ENCODE data around the gene CFD.
"Not testable (repeated sequence)": the region's sequence is repeated elsewhere in the genome, so short reads cannot be mapped to it uniquely, and the experiment has no call there.

The CFD gene

DNA sequence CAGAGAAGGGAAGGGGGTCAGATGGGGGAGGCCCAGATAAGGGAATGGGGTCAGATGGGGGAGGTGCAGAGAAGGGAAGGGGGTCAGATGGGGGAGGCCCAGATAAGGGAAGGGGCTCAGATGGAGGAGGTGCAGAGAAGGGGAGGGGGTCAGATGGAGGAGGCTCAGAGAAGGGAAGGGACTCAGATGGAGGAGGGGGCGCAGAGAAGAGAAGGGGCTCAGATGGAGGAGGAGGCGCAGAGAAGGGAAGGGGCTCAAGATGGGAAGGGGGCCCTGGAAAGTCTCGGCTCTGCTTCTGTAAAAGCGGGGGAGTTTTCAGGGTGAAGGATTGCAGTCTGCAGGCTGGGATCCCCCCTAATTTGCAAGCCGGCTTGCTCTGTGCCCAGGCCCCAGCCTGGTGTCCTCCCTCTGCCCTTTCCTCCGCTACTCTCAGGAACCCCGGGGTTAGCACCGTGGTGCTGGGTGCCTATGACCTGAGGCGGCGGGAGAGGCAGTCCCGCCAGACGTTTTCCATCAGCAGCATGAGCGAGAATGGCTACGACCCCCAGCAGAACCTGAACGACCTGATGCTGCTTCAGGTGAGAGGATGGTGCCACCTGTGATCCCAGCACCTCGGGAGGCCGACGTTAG lies 30.2 kb upstream of the CFD start:
- no peaks in the 10 kb centered on the region for H3K9me3 ChIP-seq (ENCODE audit: low read length)
- no peak overlapping the region for H3K27ac ChIP-seq (ENCODE audit: low read depth, low read length)
- H3K36me3 ChIP-seq (ENCODE audit: insufficient read depth, low read length) = no peaks in the 10 kb centered on the region
- peaks cover 0 to 28% of the 10 kb centered on the region in 2 donors for H3K27me3 ChIP-seq (ENCODE audit: control insufficient read depth in 1 of 2, insufficient read depth in 2 of 2, low read length in 2 of 2)
- H3K4me3 ChIP-seq (ENCODE audit: low read depth in 1 of 2, low read length in 2 of 2) = no peak overlapping the region
- no peaks in the 10 kb centered on the region for H3K4me1 ChIP-seq (ENCODE audit: insufficient read depth, low read length)
- no peak overlapping the region for H3K9ac ChIP-seq (ENCODE audit: low read length)

DNA sequence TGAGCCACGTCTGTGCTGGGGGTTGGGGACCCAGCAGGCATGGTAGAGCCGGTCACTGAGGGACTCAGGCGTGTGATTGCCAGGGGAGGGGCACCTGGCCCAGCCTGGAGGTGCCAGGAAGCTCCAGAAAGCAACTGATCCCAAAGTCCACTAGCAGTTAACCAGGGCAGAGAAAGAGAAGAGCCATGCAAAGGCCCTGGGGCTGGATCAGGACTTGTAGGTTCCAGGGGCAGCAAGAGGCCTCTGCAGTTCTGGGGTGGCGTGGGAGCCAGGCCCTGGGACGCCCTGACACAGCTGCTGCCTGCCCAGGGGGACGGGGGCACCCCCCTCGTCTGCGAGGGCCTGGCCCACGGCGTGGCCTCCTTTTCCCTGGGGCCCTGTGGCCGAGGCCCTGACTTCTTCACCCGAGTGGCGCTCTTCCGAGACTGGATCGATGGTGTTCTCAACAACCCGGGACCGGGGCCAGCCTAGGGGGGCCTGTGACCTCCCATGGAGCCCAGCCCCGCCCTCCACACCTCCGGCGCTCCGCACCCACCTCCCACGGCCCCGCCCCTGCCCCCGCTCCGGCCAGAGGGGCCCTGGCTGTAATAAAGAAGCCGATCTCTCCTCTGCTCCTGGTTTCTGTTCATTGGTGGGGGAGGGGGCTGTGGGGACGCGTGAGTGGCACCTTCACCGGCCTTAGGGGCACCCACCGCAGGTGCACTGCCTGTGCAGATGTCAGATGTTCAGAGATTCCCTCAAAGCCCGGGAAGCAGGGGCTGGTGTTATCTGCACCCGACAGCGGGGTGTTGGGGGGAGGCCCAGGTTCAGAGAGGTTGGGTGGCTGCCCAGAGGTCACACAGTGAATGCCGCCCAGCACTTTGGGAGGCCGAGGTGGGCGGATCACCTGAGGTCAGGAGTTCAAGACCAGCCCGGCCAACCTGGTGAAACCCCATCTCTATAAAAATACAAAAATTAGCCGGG lies 27.8 kb upstream of the CFD start:
- H3K27ac ChIP-seq (ENCODE audit: low read depth, low read length) = no peak overlapping the region
- no peaks in the 10 kb centered on the region for H3K9me3 ChIP-seq (ENCODE audit: low read length)
- H3K4me1 ChIP-seq (ENCODE audit: insufficient read depth, low read length) = no peaks in the 10 kb centered on the region
- H3K4me3 ChIP-seq (ENCODE audit: low read depth in 1 of 2, low read length in 2 of 2) = no peak overlapping the region
- no peak overlapping the region for H3K9ac ChIP-seq (ENCODE audit: low read length)
- H3K36me3 ChIP-seq (ENCODE audit: insufficient read depth, low read length) = no peaks in the 10 kb centered on the region
- peaks cover 0 to 39% of the 10 kb centered on the region in 2 donors for H3K27me3 ChIP-seq (ENCODE audit: control insufficient read depth in 1 of 2, insufficient read depth in 2 of 2, low read length in 2 of 2)

DNA sequence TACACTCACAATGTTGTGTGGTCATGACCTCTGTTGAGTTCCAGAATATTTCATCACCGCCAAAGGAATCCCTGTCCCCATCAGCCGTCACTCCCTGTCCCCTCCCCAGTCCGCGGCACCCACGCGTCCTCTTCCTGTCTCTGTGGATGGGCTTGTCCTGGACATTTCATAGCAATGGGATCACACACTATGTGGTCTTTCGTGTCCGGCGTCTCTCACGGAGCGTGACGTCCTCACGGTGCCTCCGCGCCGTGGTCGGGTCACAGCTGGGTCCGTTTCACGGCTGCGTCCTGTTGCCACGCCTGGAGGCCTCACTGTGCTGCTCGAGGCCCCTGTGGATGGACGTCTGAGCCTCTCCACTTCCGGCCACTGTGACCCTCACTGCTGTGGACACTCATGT lies 25.2 kb upstream of the CFD start:
- no peaks in the 10 kb centered on the region for H3K4me1 ChIP-seq (ENCODE audit: insufficient read depth, low read length)
- H3K27ac ChIP-seq (ENCODE audit: low read depth, low read length) = no peak overlapping the region
- no peak overlapping the region for H3K4me3 ChIP-seq (ENCODE audit: low read depth in 1 of 2, low read length in 2 of 2)
- H3K27me3 ChIP-seq (ENCODE audit: control insufficient read depth in 1 of 2, insufficient read depth in 2 of 2, low read length in 2 of 2) = peaks cover 0 to 26% of the 10 kb centered on the region in 2 donors
- H3K9me3 ChIP-seq (ENCODE audit: low read length) = no peaks in the 10 kb centered on the region
- no peaks in the 10 kb centered on the region for H3K36me3 ChIP-seq (ENCODE audit: insufficient read depth, low read length)
- no peak overlapping the region for H3K9ac ChIP-seq (ENCODE audit: low read length)

DNA sequence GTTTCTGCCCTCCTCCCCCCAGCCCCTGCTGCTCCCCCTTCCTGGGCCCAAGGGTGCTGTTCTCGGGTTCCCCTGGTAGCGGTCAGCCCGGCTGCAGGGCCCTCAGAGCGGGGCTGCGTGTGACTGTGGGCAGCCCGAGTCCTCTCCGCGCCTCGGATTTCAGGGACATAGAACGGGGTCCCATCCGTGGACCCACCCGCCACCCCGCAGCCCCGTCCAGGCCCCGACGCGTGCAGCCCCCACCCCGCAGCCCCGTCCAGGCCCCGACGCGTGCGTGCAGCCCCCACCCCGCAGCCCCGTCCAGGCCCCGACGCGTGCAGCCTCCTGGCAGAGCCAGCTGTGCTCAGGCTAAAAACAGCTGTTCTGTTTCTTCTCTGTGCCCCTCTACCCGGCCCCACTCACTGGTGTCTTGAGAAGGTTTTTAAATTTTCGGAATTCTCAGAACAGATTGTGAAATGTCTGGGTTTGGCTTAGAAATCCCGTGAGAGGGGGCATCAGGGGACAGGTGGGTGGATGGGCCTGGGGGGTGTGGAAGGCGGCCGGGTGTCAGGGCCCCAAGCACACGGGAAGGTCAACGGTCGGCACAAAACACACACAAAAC lies 24.2 kb upstream of the CFD start:
- Histone ChIP-seq H3K27me3 (ENCODE audit: control insufficient read depth in 1 of 2, insufficient read depth in 2 of 2, low read length in 2 of 2) (peaks cover 0 to 26% of the 10 kb centered on the region in 2 donors), H3K36me3 (ENCODE audit: insufficient read depth, low read length) (no peaks in the 10 kb centered on the region), H3K9ac (ENCODE audit: low read length) (no peak overlapping the region), H3K4me1 (ENCODE audit: insufficient read depth, low read length) (no peaks in the 10 kb centered on the region), H3K4me3 (ENCODE audit: low read depth in 1 of 2, low read length in 2 of 2) (no peak overlapping the region), H3K27ac (ENCODE audit: low read depth, low read length) (no peak overlapping the region), H3K9me3 (ENCODE audit: low read length) (no peaks in the 10 kb centered on the region)

DNA sequence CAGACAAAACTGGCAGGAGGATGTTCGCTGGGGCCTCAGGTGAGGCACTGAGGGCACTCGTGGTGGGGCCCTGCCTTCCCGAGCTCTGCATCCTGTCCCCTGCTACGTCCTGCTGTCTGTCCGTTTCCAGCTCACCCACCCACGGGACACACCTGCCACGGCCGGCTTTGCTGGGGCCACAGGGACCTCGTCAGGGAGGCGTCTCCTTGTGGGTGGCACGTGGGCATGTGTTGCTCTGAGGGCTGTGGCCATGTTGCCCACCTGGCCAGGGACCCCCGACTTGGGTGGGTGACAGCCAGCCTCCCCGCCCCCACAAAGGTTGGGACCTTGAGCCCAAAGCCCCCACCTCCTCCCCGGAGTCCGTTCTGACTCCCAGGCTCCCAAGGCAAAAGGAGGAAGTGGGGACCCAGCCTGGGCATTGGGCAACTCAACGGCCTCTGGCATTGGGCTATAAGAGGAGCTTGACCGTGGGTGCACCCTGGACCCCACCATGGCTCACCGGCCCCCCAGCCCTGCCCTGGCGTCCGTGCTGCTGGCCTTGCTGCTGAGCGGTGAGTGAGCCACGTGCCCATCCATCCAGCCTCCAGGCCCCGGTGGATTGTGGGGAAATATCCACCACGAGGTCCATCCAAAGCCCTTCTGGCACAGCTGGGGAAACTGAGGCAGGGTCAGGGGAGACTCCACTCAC lies 18.8 kb upstream of the CFD start, which contains the start of gene PRTN3:
Gene PRTN3, plus strand, starts transcription at position 481 of the 688 bp plus-strand sequence. Its CDS starts 10 bp downstream, at position 491.
- no peak within 1 kb of the TSS for H3K4me3 ChIP-seq (ENCODE audit: low read depth in 1 of 2, low read length in 2 of 2)
- no peaks in the 10 kb centered on the region for H3K36me3 ChIP-seq (ENCODE audit: insufficient read depth, low read length)
- no peaks in the 10 kb centered on the region for H3K4me1 ChIP-seq (ENCODE audit: insufficient read depth, low read length)
- no peak within 1 kb of the TSS for H3K9ac ChIP-seq (ENCODE audit: low read length)
- peaks cover 0 to 33% of the 10 kb centered on the region in 2 donors for H3K27me3 ChIP-seq (ENCODE audit: control insufficient read depth in 1 of 2, insufficient read depth in 2 of 2, low read length in 2 of 2)
- no peak within 1 kb of the TSS for H3K27ac ChIP-seq (ENCODE audit: low read depth, low read length)
- no peaks in the 10 kb centered on the region for H3K9me3 ChIP-seq (ENCODE audit: low read length)

DNA sequence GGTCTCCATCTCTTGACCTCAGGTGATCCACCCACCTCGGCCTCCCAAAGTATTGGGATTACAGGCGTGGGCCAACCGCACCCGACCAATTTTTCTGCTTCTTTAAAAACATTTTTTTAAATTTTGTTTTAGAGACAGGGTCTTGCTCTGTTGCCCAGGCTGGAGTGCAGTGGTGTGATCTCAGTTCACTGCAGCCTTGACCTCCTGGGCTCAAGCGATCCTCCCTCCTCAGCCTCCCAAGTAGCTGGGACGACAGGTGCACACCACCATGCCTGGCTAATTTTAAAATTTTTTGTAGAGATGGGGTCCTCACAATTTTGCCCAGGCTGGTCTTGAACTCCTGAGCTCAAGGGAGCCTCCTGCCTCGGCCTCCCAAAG lies 16.7 kb upstream of the CFD start:
- H3K27me3 ChIP-seq (ENCODE audit: control insufficient read depth in 1 of 2, insufficient read depth in 2 of 2, low read length in 2 of 2) = peaks cover 0 to 46% of the 10 kb centered on the region in 2 donors
- H3K4me3 ChIP-seq (ENCODE audit: low read depth in 1 of 2, low read length in 2 of 2); H3K9ac ChIP-seq (ENCODE audit: low read length); H3K36me3 ChIP-seq (ENCODE audit: insufficient read depth, low read length); H3K9me3 ChIP-seq (ENCODE audit: low read length); H3K27ac ChIP-seq (ENCODE audit: low read depth, low read length); H3K4me1 ChIP-seq (ENCODE audit: insufficient read depth, low read length): not testable (repeated sequence)

DNA sequence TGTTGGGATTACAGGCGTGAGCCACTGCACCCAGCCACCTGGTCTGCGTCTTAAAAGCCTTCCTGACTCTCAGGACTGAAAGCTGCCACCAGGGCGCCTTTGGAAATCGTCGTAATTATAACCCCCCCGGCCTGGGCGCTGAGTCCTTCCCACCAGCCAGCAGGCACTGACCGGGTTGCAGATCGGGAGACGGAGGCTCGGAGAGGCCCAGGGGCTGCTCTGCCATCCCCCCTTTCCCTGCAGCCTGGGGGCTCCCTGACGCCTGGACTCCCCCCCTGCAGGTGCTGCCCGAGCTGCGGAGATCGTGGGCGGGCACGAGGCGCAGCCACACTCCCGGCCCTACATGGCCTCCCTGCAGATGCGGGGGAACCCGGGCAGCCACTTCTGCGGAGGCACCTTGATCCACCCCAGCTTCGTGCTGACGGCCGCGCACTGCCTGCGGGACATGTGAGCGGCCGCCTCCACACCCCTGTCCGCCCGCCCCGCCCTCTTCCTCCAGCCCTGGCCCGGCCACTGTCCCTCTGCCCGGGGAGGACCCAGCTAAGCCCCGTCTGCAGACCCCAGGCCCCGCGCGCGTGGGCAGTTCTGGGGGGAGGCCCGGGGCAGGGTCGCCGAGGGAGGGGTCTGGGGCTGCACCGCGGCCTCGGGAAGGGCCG lies 16.2 kb upstream of the CFD start:
- Histone ChIP-seq H3K9me3 (ENCODE audit: low read length) (no peaks in the 10 kb centered on the region), H3K36me3 (ENCODE audit: insufficient read depth, low read length) (no peaks in the 10 kb centered on the region), H3K4me3 (ENCODE audit: low read depth in 1 of 2, low read length in 2 of 2) (no peak overlapping the region), H3K9ac (ENCODE audit: low read length) (no peak overlapping the region), H3K4me1 (ENCODE audit: insufficient read depth, low read length) (peaks cover 3% of the 10 kb centered on the region), H3K27me3 (ENCODE audit: control insufficient read depth in 1 of 2, insufficient read depth in 2 of 2, low read length in 2 of 2) (peaks cover 0 to 48% of the 10 kb centered on the region in 2 donors), H3K27ac (ENCODE audit: low read depth, low read length) (no peak overlapping the region)

DNA sequence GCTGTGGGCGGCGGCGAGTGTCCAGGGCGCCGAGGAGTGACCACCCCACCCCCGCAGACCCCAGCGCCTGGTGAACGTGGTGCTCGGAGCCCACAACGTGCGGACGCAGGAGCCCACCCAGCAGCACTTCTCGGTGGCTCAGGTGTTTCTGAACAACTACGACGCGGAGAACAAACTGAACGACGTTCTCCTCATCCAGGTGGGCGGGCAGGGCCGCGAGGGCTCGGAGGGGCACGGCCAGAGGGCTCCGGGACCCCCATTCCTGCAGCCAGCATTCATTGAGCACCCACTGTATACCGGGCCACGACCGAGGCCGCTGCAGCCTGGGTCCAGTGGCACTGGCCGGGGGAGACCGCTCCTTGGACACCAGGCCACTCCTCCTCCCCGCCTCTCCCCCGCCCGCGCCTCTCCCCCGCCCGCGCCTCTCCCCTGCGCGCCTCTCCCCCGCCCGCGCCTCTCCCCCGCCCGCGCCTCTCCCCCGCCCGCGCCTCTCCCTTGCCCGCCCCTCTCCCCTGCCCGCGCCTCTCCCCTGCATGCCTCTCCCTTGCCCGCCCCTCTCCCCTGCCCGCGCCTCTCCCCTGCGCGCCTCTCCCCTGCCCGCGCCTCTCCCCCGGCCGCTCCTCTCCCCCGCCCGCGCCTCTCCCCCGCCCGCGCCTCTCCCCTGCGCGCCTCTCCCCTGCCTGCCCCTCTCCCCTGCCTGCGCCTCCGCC lies 15.5 kb upstream of the CFD start:
- H3K27me3 ChIP-seq (ENCODE audit: control insufficient read depth in 1 of 2, insufficient read depth in 2 of 2, low read length in 2 of 2) = peaks cover 0 to 48% of the 10 kb centered on the region in 2 donors
- H3K27ac ChIP-seq (ENCODE audit: low read depth, low read length) = no peak overlapping the region
- no peak overlapping the region for H3K9ac ChIP-seq (ENCODE audit: low read length)
- no peaks in the 10 kb centered on the region for H3K36me3 ChIP-seq (ENCODE audit: insufficient read depth, low read length)
- no peak overlapping the region for H3K4me3 ChIP-seq (ENCODE audit: low read depth in 1 of 2, low read length in 2 of 2)
- no peaks in the 10 kb centered on the region for H3K9me3 ChIP-seq (ENCODE audit: low read length)
- peaks cover 3% of the 10 kb centered on the region for H3K4me1 ChIP-seq (ENCODE audit: insufficient read depth, low read length)

DNA sequence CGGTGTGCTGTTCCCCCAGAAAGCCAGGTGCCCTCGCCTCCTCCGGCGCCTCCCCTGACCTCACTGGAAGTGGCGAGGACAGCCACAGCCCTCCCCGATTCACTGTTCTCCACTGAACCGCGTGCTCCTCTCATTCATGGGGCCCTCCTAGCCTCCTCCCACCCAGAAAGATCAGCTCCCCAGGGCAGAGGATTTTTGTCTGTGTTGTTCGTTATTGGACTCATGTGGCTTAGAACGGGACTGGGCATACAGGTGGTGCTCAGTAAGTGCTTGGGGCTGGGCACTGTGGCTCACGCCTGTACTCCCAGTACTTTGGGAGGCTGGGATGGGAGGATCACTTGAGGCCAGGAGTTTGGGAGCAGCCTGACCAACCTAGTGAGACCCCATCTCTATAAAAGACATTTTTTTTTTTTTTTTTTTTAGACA lies 14.9 kb upstream of the CFD start:
- Histone ChIP-seq H3K36me3 (ENCODE audit: insufficient read depth, low read length) (no peaks in the 10 kb centered on the region), H3K27ac (ENCODE audit: low read depth, low read length) (no peak overlapping the region), H3K4me1 (ENCODE audit: insufficient read depth, low read length) (peaks cover 3% of the 10 kb centered on the region), H3K9ac (ENCODE audit: low read length) (no peak overlapping the region), H3K4me3 (ENCODE audit: low read depth in 1 of 2, low read length in 2 of 2) (no peak overlapping the region), H3K27me3 (ENCODE audit: control insufficient read depth in 1 of 2, insufficient read depth in 2 of 2, low read length in 2 of 2) (peaks cover 0 to 48% of the 10 kb centered on the region in 2 donors), H3K9me3 (ENCODE audit: low read length) (no peaks in the 10 kb centered on the region)

DNA sequence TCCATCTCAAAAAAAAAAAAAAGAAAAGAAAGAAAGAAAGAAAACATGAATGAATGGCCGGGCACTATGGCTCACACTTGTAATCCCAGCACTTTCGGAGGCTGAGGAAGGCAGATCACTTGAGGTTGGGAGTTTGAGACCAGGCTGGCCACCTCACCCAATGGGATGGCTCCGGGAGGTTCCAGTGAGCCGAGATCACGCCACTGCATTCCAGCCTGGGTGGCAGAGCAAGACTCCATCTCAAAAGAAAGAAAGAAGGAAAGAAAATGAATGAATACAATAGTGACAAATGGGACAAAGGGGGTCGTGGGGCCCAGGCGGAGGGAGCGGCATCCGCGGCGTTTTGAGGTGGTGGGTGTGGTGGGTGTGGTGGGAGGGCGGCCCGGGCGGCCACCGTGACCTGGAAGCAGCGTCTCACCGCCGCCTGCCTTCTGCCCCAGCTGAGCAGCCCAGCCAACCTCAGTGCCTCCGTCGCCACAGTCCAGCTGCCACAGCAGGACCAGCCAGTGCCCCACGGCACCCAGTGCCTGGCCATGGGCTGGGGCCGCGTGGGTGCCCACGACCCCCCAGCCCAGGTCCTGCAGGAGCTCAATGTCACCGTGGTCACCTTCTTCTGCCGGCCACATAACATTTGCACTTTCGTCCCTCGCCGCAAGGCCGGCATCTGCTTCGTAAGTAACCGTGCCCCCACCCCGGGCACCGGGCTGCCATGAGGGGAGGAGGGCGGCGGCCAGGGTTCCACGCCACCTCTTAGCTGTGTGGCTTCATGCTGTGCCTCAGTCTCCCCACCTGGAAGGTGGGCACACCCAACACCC lies 13.6 kb upstream of the CFD start:
- Histone ChIP-seq H3K9me3 (ENCODE audit: low read length) (no peaks in the 10 kb centered on the region), H3K27ac (ENCODE audit: low read depth, low read length) (no peak overlapping the region), H3K4me1 (ENCODE audit: insufficient read depth, low read length) (peaks cover 11% of the 10 kb centered on the region), H3K27me3 (ENCODE audit: control insufficient read depth in 1 of 2, insufficient read depth in 2 of 2, low read length in 2 of 2) (peaks cover 0 to 44% of the 10 kb centered on the region in 2 donors), H3K4me3 (ENCODE audit: low read depth in 1 of 2, low read length in 2 of 2) (no peak overlapping the region), H3K9ac (ENCODE audit: low read length) (no peak overlapping the region), H3K36me3 (ENCODE audit: insufficient read depth, low read length) (no peaks in the 10 kb centered on the region)
